Panc1 (cell line): ENCODE measurements around the gene OLIG3.

Experiments
- POLR2AphosphoS5 ChIP-seq: IDR thresholded peaks from 2 replicates; pipeline ENCODE4 v1.6.1; 2012; ENCODE audit warnings: mild to moderate bottlenecking, low read depth, low read length, moderate library complexity
- TF ChIP-seq, protein P1 (sequence below): fragments of 450-650 bp; IDR thresholded peaks from 2 replicates; pipeline ENCODE4 v1.5.1; 2017; ENCODE audit warnings: mild to moderate bottlenecking
- TF ChIP-seq, protein P2 (sequence below), 2 experiments: IDR thresholded peaks; 2 replicates each; pipeline ENCODE4 v1.6.1; 2011 to 2012; ENCODE audit warnings: low read depth in 2 of 2, control low read depth in 1 of 2, low read length in 1 of 2, mild to moderate bottlenecking in 1 of 2, moderate library complexity in 1 of 2; ENCODE audit not compliant: insufficient read depth in 1 of 2

DNA sequence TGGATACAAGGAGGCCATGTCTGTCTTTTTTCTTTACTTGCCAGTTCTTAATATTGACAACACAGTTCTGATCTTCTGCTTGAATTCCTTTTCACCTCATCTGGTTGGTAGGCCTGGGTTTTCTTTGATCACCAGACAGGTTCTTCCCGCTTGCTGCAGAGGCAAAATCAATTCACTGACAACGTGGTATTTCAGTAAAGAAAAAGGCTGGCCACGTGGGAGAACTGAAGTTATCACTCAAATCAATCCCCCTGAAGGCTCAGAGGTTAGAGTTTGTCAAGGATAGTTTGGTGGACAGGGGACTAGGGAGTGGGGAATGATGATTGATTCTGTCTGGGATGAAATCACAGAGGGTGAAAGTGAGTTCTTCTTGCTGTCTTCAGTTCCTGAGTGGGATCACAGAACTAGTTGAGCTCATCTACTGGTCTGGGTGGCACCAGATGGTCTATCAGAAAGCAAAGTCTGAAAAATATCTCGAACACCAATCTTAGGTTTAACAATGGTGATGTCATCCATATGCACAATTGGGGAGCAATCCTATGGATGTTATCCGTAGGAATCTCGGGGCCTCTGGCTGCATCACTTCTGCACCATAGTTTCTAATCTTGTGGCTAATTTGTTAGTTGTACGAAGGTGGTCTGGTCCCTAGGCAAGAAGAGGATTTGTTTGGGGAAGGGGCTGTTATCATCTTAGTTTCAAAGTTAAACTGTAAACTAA lies 37.3 kb upstream of the OLIG3 start:
- TF ChIP-seq, protein P1, sequence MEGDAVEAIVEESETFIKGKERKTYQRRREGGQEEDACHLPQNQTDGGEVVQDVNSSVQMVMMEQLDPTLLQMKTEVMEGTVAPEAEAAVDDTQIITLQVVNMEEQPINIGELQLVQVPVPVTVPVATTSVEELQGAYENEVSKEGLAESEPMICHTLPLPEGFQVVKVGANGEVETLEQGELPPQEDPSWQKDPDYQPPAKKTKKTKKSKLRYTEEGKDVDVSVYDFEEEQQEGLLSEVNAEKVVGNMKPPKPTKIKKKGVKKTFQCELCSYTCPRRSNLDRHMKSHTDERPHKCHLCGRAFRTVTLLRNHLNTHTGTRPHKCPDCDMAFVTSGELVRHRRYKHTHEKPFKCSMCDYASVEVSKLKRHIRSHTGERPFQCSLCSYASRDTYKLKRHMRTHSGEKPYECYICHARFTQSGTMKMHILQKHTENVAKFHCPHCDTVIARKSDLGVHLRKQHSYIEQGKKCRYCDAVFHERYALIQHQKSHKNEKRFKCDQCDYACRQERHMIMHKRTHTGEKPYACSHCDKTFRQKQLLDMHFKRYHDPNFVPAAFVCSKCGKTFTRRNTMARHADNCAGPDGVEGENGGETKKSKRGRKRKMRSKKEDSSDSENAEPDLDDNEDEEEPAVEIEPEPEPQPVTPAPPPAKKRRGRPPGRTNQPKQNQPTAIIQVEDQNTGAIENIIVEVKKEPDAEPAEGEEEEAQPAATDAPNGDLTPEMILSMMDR, result no peak
- no peak for TF ChIP-seq POLR2AphosphoS5
- TF ChIP-seq, protein P2, sequence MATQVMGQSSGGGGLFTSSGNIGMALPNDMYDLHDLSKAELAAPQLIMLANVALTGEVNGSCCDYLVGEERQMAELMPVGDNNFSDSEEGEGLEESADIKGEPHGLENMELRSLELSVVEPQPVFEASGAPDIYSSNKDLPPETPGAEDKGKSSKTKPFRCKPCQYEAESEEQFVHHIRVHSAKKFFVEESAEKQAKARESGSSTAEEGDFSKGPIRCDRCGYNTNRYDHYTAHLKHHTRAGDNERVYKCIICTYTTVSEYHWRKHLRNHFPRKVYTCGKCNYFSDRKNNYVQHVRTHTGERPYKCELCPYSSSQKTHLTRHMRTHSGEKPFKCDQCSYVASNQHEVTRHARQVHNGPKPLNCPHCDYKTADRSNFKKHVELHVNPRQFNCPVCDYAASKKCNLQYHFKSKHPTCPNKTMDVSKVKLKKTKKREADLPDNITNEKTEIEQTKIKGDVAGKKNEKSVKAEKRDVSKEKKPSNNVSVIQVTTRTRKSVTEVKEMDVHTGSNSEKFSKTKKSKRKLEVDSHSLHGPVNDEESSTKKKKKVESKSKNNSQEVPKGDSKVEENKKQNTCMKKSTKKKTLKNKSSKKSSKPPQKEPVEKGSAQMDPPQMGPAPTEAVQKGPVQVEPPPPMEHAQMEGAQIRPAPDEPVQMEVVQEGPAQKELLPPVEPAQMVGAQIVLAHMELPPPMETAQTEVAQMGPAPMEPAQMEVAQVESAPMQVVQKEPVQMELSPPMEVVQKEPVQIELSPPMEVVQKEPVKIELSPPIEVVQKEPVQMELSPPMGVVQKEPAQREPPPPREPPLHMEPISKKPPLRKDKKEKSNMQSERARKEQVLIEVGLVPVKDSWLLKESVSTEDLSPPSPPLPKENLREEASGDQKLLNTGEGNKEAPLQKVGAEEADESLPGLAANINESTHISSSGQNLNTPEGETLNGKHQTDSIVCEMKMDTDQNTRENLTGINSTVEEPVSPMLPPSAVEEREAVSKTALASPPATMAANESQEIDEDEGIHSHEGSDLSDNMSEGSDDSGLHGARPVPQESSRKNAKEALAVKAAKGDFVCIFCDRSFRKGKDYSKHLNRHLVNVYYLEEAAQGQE (IDR thresholded peaks at IDR 0.05; ENCODE audit: insufficient read depth in 1 of 2, low read depth in 2 of 2, low read length in 1 of 2), result no peak
